GM21367 (cell line): ENCODE data around the gene AARS2.

Experiments
- ATAC-seq: cut with Tn5 transposase; IDR thresholded peaks from one replicate; pipeline ENCODE4 v1.9.1; 2021; ENCODE audit not compliant: unreplicated experiment

AARS2 gene

GRCh38 chr6:44276667-44277640 is 36.2 kb downstream of the AARS2 start:
- no peak for ATAC-seq

- no peak for ATAC-seq
Observed at GRCh38 chr6:44275749-44276648, 37.1 kb downstream of the AARS2 start.

- no peak for ATAC-seq
Observed at GRCh38 chr6:44275271-44275748, 37.8 kb downstream of the AARS2 start.

- no peak for ATAC-seq
Observed at GRCh38 chr6:44273617-44274016, 39.5 kb downstream of the AARS2 start.

GRCh38 chr6:44272999-44273566 is 40.1 kb downstream of the AARS2 start:
- ATAC-seq: no peak

- ATAC-seq: no peak
Observed at GRCh38 chr6:44272529-44272928, 40.6 kb downstream of the AARS2 start.

GRCh38 chr6:44271914-44272313 is 41.2 kb downstream of the AARS2 start:
- no peak for ATAC-seq

- ATAC-seq: no peak
Observed at GRCh38 chr6:44271406-44271723, 41.8 kb downstream of the AARS2 start.

GRCh38 chr6:44270526-44271405 is 42.4 kb downstream of the AARS2 start:
- no peak for ATAC-seq

GRCh38 chr6:44269921-44270525 is 43.1 kb downstream of the AARS2 start, which contains the start of gene TMEM151B:
Gene TMEM151B (plus strand): TSS chr6:44270450. CDS start chr6:44270743, 293 bp downstream.
- no peak for ATAC-seq

GRCh38 chr6:44269178-44269920 is 43.8 kb downstream of the AARS2 start:
- ATAC-seq: no peak

GRCh38 chr6:44268095-44268628 is 45.0 kb downstream of the AARS2 start:
- no peak for ATAC-seq

GRCh38 chr6:44267252-44267651 is 45.9 kb downstream of the AARS2 start:
- ATAC-seq: no peak

- ATAC-seq: no peak
Observed at GRCh38 chr6:44266347-44266746, 46.8 kb downstream of the AARS2 start.

- no peak for ATAC-seq
Observed at GRCh38 chr6:44265722-44266233, 47.4 kb downstream of the AARS2 start.

GRCh38 chr6:44265007-44265721 is 48.0 kb downstream of the AARS2 start, which contains the start of gene NFKBIE:
Gene NFKBIE (minus strand): TSS chr6:44265551. CDS start chr6:44265346, 205 bp downstream.
- ATAC-seq: no peak

GRCh38 chr6:44264154-44265006 is 48.8 kb downstream of the AARS2 start:
- peak; percentile 29 for ATAC-seq
